IPS-20b (cell line): ENCODE results near the gene ITPR2.
"Not testable (repeated sequence)": the region's sequence is repeated elsewhere in the genome, so short reads cannot be mapped to it uniquely, and the experiment has no call there.

Experiments
- H3K27ac ChIP-seq: one replicate; pipeline ENCODE4 v1.5.1; 2013; ENCODE audit warnings: low read length
- H3K27me3 ChIP-seq: 2 replicates; pipeline ENCODE4 v1.6.1; 2013; ENCODE audit warnings: mild to moderate bottlenecking, low read length, inconsistent platforms; ENCODE audit not compliant: insufficient read depth
- H3K36me3 ChIP-seq: 2 replicates; pipeline ENCODE4 v1.6.1; 2013; ENCODE audit warnings: low read depth, mild to moderate bottlenecking, inconsistent platforms, low read length, moderate library complexity; ENCODE audit not compliant: insufficient read depth
- H3K4me1 ChIP-seq: 2 replicates; pipeline ENCODE4 v1.6.1; 2013; ENCODE audit warnings: mild to moderate bottlenecking, control low read depth, inconsistent platforms, low read length, moderate library complexity; ENCODE audit not compliant: insufficient read depth
- H3K4me3 ChIP-seq: 2 replicates; pipeline ENCODE4 v1.5.1; 2013; ENCODE audit warnings: mild to moderate bottlenecking, low read length, inconsistent platforms
- H3K9ac ChIP-seq: 2 replicates; pipeline ENCODE4 v1.6.1; 2013; ENCODE audit warnings: low read depth, mild to moderate bottlenecking, inconsistent platforms, low read length, moderate library complexity
- H3K9me3 ChIP-seq: 2 replicates; pipeline ENCODE4 v1.6.1; 2013; ENCODE audit warnings: mild to moderate bottlenecking, low read depth, low read length, inconsistent platforms; ENCODE audit not compliant: insufficient read depth

ITPR2 gene

DNA sequence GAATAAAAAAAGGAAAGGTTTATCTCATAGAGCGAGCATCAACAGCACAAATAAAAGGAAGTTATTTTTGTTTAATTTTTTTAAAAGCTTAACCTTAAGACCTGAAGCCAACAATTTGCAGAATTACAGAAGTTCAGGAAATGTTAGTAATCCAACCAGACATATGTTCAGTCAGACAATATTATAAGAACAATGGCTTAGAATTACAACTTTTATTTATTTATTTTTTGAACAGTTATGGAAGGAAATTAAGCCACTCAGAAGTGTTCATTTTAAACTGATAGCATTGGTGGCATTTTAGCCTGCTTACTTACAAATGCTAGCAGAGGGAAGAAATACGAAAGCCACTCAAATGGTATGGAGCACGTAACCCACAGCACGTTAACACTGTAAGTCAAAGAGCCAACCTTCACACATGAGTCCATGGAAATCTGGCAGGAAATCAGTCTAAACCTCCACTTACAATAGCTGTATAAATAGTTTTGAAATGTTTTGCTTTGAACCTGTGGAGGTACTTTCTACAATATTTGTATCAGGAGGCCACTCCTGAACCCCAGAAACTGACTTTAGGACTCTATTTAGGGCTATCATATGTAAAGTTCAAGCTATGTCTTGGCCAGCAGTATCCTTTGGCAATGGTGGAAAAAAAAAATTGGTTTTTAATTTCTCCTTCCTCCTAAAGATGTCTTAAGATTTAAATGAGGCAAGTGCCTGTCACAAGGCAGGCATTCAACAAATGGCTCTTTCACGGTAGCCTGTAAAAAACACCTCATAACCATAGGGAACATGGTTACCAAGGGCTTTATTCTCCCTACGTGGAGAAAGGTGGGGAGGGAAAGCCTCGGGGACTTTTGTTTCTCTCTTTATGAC lies 102.3 kb downstream of the ITPR2 start:
- Histone ChIP-seq H3K4me1 (no peaks in the 10 kb centered on the region), H3K4me3 (no peak overlapping the region), H3K27me3 (no peaks in the 10 kb centered on the region), H3K36me3 (no peaks in the 10 kb centered on the region), H3K9ac (no peak overlapping the region), H3K9me3 (no peaks in the 10 kb centered on the region), H3K27ac (no peak overlapping the region)

- not testable (repeated sequence) for H3K27ac ChIP-seq, H3K9ac ChIP-seq, H3K9me3 ChIP-seq, H3K27me3 ChIP-seq, H3K4me3 ChIP-seq, H3K4me1 ChIP-seq, H3K36me3 ChIP-seq
Observed at GRCh38 chr12:26729137-26729671, 103.8 kb downstream of the ITPR2 start.

DNA sequence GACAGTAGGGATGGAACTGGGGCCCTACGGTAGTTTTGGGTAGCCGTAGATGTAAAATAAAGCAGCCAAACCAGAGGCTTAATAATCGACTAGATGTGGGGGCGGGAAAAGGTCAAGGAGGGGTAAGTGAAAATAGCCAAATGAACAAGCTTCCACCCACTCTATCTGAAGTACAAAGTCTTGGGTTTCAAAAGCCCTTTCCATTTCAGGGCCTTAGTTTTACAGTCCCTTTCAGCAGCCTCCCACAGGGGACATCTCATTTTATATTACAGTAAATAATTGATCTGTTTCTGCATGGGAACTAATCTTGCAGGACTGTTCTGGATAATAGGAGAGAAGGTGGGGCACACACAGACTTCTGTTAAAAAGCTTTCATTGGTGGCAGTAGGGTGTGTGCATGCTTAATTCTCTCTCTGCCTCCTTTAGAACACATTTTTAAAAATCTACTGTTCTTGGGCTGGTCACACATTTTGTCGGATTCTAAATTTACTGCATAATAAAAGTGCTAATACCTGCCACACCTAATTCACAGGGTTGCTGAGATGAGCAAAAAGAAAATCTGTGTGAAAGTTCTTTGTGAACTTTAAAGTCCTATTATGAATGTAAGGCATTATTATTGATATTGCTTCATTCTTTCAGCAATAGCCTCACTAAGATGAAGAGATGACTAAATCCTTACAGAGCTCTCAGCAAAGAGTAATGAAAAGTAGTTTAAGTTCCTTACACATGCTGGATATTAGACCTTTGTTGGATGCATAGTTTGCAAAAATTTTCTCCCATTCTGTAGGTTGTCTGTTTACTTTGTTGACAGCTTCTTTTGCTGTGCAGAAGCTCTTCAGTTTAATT lies 104.6 kb downstream of the ITPR2 start:
- Histone ChIP-seq H3K9ac (no peak overlapping the region), H3K36me3 (no peaks in the 10 kb centered on the region), H3K27me3 (no peaks in the 10 kb centered on the region), H3K9me3 (no peaks in the 10 kb centered on the region), H3K4me3 (no peak overlapping the region), H3K27ac (no peak overlapping the region), H3K4me1 (peaks cover 4% of the 10 kb centered on the region; the same call in 1 of the 2 replicates)

- no peak overlapping the region for H3K27ac ChIP-seq
- H3K9ac ChIP-seq: no peak overlapping the region
- no peak overlapping the region for H3K4me3 ChIP-seq
- H3K9me3 ChIP-seq: no peaks in the 10 kb centered on the region
- H3K27me3 ChIP-seq: no peaks in the 10 kb centered on the region
- H3K36me3 ChIP-seq: no peaks in the 10 kb centered on the region
- peaks cover 4% of the 10 kb centered on the region; the same call in 1 of the 2 replicates for H3K4me1 ChIP-seq
Observed at GRCh38 chr12:26727482-26728204, 105.4 kb downstream of the ITPR2 start.

- Histone ChIP-seq H3K36me3 (no peaks in the 10 kb centered on the region), H3K4me3 (no peak overlapping the region), H3K9me3 (no peaks in the 10 kb centered on the region), H3K4me1 (peaks cover 4% of the 10 kb centered on the region; the same call in 1 of the 2 replicates), H3K27me3 (no peaks in the 10 kb centered on the region), H3K27ac (no peak overlapping the region), H3K9ac (no peak overlapping the region)
Observed at GRCh38 chr12:26726956-26727355, 106.0 kb downstream of the ITPR2 start.

DNA sequence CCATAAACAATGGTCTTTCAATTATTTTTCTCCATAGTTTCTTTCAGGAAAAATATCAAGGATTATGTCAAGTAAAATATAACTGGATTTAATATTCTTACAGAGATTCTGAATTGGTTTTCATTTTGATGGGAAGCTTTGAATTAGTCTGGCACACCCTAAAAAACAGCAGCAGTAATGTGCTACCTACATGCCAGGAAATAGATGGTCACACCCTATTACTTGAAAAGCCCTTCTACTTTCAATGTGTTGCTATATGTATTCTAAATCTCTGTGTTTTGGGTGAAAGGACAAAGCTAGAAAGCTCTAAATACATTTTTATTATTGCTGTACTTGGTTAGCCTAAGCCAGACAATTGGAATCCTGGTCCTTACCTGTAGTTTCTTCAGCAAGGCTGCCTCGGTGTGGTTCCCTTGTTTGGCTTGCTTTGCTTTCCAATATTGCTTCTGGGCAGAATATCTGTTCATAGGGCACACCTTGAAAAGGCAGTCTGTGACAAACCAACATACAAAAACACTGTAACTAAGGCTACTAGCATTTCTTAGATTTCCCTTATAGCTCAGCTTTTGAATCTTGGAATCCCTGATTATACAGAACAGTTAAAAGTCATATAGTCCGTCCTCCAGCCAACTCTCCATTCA lies 107.6 kb downstream of the ITPR2 start:
- Histone ChIP-seq H3K9ac (no peak overlapping the region), H3K36me3 (no peaks in the 10 kb centered on the region), H3K9me3 (no peaks in the 10 kb centered on the region), H3K4me1 (peaks cover 4% of the 10 kb centered on the region; the same call in 1 of the 2 replicates), H3K4me3 (no peak overlapping the region), H3K27me3 (no peaks in the 10 kb centered on the region), H3K27ac (no peak overlapping the region)

GRCh38 chr12:26724309-26724702 lies 108.7 kb downstream of the ITPR2 start:
- no peaks in the 10 kb centered on the region for H3K27me3 ChIP-seq
- H3K4me3 ChIP-seq: no peak overlapping the region
- no peak overlapping the region for H3K27ac ChIP-seq
- H3K36me3 ChIP-seq: no peaks in the 10 kb centered on the region
- H3K9ac ChIP-seq: no peak overlapping the region
- H3K4me1 ChIP-seq: peaks cover 4% of the 10 kb centered on the region; the same call in 1 of the 2 replicates
- H3K9me3 ChIP-seq: no peaks in the 10 kb centered on the region

- no peak overlapping the region for H3K27ac ChIP-seq
- H3K4me3 ChIP-seq: no peak overlapping the region
- no peak overlapping the region for H3K9ac ChIP-seq
- H3K4me1 ChIP-seq: peaks cover 4% of the 10 kb centered on the region; the same call in 1 of the 2 replicates
- no peaks in the 10 kb centered on the region for H3K9me3 ChIP-seq
- no peaks in the 10 kb centered on the region for H3K27me3 ChIP-seq
- no peaks in the 10 kb centered on the region for H3K36me3 ChIP-seq
Observed at GRCh38 chr12:26723379-26724308, 109.3 kb downstream of the ITPR2 start.

DNA sequence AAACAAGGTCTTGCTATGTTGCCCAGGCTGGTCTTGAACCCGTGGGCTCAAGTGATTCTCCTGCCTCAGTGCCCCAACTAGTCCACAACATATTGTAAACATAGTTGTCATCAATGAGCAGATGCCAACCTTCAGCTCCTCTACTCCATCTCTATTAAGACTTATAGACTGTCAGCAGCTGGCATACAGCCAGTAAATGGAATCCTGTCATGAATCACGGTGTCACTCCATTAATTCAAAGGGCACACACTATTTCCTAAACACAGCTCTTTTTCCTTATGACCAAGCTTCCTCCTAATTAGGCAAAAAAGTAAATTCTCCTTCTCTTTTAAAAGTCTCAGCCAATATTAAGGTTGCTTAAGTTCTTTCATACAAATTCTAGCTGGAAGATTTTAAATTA lies 111.2 kb downstream of the ITPR2 start:
- Histone ChIP-seq H3K4me3 (no peak overlapping the region), H3K27ac (no peak overlapping the region), H3K9me3 (no peaks in the 10 kb centered on the region), H3K4me1 (peaks cover 4% of the 10 kb centered on the region; the same call in 1 of the 2 replicates), H3K9ac (no peak overlapping the region), H3K27me3 (no peaks in the 10 kb centered on the region), H3K36me3 (no peaks in the 10 kb centered on the region; the same call in 1 of the 2 replicates)

GRCh38 chr12:26719852-26720251 lies 113.1 kb downstream of the ITPR2 start:
- Histone ChIP-seq H3K36me3 (peaks cover 8% of the 10 kb centered on the region), H3K4me3 (no peak overlapping the region), H3K9ac (no peak overlapping the region)

More at GRCh38 chr12:26719852-26720251, 113.1 kb downstream of the ITPR2 start:
- no peak overlapping the region for H3K27ac ChIP-seq
- H3K9me3 ChIP-seq: no peaks in the 10 kb centered on the region
- no peaks in the 10 kb centered on the region for H3K27me3 ChIP-seq
- peaks cover 4% of the 10 kb centered on the region; the same call in 1 of the 2 replicates for H3K4me1 ChIP-seq
